SK-N-SH (cell line): ENCODE data around the gene HYAL2.

Experiments
- ELF1 ChIP-seq: IDR thresholded peaks from 2 replicates; pipeline ENCODE4 v1.4.0; 2012
- GABPA ChIP-seq: IDR thresholded peaks from 2 replicates; pipeline ENCODE4 v1.4.0; 2012; ENCODE audit warnings: low read depth, mild to moderate bottlenecking
- GATA2 ChIP-seq: sonication (generic); formaldehyde crosslinking; IDR thresholded peaks from 2 replicates; pipeline ENCODE4 v1.5.0; 2020; ENCODE audit warnings: mild to moderate bottlenecking, missing genetic modification reagents
- TAF1 ChIP-seq: IDR thresholded peaks from 2 replicates; pipeline ENCODE4 v1.6.1; 2012; ENCODE audit warnings: low read depth, mild to moderate bottlenecking, low read length, moderate library complexity, borderline replicate concordance
- TF ChIP-seq, protein P1 (sequence below): fragments of 200-600 bp; sonication (generic); IDR thresholded peaks from 2 replicates; pipeline ENCODE4 v1.6.1; 2017; ENCODE audit warnings: antibody characterized with exemption, mild to moderate bottlenecking, moderate library complexity
- TF ChIP-seq, protein P2 (sequence below): IDR thresholded peaks from 2 replicates; pipeline ENCODE4 v1.4.0; 2012; ENCODE audit warnings: low read depth

DNA sequence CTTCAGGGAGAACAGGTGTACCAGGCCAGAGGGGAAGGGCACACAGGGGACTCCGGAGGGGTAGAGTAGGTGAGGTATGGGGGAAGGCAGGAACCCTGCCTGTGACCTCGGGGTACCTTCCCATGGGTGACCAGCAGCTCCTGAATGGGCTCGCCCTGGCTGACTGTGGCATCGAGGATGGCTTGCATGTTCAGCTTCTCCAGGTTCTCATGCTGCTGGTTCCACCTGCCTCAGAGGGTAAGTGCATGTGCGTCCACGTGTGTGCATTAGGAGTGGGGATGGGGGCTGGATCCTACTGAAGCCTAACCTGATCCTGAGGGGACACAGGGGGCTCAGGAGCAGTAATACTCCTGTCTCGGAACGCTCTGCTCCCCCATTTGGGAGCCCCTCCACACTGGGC lies 22.5 kb upstream of the HYAL2 start:
- TF ChIP-seq, protein P1, sequence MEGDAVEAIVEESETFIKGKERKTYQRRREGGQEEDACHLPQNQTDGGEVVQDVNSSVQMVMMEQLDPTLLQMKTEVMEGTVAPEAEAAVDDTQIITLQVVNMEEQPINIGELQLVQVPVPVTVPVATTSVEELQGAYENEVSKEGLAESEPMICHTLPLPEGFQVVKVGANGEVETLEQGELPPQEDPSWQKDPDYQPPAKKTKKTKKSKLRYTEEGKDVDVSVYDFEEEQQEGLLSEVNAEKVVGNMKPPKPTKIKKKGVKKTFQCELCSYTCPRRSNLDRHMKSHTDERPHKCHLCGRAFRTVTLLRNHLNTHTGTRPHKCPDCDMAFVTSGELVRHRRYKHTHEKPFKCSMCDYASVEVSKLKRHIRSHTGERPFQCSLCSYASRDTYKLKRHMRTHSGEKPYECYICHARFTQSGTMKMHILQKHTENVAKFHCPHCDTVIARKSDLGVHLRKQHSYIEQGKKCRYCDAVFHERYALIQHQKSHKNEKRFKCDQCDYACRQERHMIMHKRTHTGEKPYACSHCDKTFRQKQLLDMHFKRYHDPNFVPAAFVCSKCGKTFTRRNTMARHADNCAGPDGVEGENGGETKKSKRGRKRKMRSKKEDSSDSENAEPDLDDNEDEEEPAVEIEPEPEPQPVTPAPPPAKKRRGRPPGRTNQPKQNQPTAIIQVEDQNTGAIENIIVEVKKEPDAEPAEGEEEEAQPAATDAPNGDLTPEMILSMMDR, result no peak
- TF ChIP-seq, protein P2, sequence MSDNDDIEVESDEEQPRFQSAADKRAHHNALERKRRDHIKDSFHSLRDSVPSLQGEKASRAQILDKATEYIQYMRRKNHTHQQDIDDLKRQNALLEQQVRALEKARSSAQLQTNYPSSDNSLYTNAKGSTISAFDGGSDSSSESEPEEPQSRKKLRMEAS, result no peak
- no peak for TF ChIP-seq TAF1
- no peak for TF ChIP-seq ELF1
- no peak for TF ChIP-seq GABPA
- no peak for TF ChIP-seq GATA2
